Fibroblast of skin of back (primary cell): Measurements from ENCODE around the gene ALOXE3.
"Not testable (repeated sequence)": the region's sequence is repeated elsewhere in the genome, so short reads cannot be mapped to it uniquely, and the experiment has no call there.

Experiments
- DNase-seq: peaks from one replicate; pipeline ENCODE4 v3.0.0-alpha.2; 2013

The ALOXE3 gene

GRCh38 chr17:8068736-8069586, 49.4 kb downstream of the ALOXE3 start:
- DNase-seq, result no peak

GRCh38 chr17:8067806-8068205, 50.5 kb downstream of the ALOXE3 start:
- no peak for DNase-seq

DNA sequence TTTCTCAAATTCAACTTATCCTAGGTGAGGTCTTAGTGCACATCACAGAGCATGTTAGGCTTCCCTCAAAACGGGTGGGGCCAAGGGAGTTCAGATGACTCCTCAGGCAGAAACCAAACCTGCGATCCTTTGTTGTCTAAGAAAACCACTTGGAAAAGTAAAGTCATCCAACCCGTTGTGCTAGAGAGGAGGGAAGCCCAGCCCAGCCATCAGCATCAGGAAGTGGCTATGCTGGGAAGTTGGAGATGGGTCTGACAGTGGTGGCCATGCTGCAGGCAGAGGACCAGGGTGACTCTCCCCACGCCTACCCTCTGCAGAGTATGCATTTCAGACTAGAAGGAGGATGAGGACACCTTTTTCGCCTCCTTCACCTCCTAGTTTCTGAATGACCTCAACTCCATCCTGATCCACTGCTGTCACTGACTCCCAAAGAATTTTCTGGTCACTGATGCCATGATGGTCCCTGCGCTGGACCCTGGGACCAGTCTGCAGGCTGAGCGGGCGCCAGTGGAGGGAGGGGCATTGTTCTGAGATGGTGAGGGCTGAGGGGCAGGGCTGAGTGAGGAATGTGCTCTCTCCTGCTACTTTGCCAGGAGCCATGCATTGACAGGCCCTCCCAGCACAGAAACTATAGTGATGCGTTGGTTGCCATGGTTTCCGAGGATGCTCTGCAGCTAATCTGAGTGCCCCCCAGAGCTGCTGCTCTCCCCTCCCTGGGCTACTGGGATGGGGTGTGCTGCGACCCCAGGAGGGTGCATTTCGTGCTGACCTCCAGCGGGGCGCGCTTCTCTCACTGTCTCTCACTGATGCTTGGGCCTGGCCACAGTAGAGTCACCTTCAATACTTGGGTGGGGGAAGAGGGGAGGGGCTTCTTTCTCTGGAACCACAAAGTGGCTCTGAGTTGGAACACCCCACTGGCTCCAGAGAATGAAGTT, 51.2 kb downstream of the ALOXE3 start:
- DNase-seq, result no peak

GRCh38 chr17:8064561-8065019, 53.7 kb downstream of the ALOXE3 start:
- no peak for DNase-seq

DNA sequence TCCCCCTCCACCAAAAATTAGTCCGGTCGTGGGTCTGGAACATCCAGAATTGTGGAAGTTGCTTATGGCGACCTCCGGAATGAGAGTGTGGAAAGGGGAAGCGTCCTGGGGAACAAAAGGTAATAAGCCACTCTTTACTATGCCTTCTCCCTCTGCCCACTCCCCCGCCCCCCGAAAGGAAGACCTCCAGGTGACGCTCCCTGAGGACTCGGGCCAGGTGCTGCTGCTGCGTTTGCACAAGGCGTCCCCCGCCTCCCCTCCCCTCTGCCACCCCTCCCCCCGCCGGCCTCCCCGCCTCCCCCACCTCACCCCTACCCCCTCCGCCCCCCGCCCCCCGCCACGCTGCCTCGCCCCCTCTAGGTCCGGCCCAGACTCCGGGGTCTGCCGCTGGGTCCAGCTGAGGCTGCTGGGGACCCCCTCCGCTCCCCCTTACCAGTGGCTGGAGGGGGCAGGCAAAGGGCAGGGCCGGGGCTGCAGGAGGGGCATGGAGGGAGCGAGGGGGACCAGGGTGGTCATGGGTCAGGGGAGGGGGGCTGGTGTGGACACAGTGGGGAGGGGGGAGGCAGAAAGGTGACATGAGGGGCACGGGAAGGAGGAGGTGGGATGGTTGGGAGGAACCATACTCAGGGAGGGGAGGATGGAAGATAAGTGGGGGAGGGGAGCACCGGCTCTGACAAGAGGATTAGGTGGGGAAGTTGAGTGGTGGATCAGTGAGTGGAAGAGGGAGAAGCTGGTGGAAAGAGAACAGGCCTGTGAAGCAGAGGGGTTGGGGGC, 54.4 kb downstream of the ALOXE3 start:
- DNase-seq, result no peak

DNA sequence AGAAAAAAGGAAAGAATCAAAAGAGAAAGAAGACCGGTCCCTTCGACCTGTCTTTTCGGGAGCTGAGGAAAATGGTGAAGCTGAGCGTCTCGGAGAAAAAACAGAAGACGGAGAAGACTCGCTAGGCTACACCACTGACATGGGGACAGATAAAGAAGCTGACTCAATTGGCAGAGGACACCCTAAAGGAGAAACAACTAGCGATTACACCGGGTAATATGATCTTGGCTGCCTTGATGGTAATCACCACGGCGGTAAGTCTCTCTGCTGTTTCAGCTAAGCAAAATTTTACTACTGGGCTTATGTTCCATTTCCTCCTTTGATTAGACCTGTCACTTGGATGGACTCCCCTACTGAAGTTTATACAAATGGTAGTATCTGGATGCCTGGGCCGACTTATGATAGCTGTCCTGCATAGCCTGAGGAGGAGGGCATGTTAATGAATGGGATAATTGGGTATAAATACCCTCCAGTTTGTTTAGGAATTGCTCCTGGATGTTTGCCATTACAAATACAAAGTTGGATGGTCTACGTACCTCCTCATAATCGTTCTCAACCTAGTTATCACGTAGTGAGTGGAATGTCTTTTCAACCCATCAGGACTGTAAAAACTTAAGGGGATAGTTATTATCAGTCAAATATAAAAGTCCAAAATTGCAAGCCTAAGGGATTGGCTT, 55.4 kb downstream of the ALOXE3 start:
- DNase-seq, result no peak

DNA sequence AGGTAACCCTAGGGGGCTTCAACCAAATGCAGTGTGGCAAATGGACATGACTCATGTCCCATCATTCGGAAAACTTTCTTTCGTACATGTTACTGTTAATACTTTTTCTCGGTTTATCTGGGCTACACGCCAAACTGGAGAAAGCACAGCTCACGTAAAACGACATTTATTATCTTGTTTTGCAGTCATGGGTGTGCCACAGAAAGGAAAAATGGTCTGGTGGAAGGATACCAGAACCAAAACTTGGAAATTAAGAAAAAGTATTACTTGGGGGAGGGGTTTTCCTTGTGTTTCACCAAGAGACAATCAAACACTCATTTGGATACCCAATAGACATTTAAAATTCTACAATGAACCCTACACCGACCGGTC, 55.9 kb downstream of the ALOXE3 start:
- no peak for DNase-seq

- DNase-seq, result not testable (repeated sequence)
Observed at GRCh38 chr17:8061851-8062250, 56.5 kb downstream of the ALOXE3 start.

DNA sequence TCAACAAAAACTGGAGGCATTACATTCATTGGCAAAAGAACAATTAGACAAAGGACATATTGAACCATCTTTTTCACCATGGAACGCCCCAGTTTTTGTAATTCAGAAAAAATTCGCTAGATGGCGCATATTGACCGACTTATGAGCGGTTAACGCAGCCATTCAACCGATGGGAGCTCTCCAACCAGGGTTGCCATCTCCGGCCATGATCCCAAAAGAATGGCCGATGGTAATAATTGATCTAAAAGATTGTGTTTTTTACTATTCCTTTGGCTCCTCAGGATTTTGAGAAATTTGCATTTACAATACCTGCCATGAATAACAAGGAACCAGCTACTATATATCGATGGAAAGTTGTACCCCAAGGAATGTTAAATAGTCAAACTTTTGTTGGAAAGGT, 58.0 kb downstream of the ALOXE3 start:
- peak; percentile 67 for DNase-seq

GRCh38 chr17:8059131-8059530, 59.2 kb downstream of the ALOXE3 start:
- DNase-seq, result no peak

DNA sequence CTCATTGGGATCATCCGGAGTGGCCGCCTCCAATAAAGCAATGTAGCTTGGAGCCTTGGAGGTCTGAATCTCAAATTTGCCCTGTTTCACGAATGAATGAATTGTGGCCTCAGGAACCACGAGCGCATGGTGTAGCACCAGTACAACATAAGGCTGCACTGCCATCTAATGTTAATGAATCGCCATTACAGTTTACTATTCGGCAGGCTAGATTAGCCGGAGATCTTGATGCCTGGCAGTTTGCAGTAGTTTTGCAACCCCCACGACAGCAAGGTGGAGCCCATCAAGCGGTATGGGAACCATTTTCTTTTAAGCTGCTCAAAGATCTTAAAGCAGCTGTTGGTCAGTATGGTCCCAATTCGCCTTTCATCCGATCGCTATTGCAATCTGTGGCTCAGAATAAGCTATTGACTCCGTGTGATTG, 60.6 kb downstream of the ALOXE3 start:
- peak; percentile 72 for DNase-seq

GRCh38 chr17:8056976-8057625, 61.2 kb downstream of the ALOXE3 start:
- DNase-seq, result no peak

DNA sequence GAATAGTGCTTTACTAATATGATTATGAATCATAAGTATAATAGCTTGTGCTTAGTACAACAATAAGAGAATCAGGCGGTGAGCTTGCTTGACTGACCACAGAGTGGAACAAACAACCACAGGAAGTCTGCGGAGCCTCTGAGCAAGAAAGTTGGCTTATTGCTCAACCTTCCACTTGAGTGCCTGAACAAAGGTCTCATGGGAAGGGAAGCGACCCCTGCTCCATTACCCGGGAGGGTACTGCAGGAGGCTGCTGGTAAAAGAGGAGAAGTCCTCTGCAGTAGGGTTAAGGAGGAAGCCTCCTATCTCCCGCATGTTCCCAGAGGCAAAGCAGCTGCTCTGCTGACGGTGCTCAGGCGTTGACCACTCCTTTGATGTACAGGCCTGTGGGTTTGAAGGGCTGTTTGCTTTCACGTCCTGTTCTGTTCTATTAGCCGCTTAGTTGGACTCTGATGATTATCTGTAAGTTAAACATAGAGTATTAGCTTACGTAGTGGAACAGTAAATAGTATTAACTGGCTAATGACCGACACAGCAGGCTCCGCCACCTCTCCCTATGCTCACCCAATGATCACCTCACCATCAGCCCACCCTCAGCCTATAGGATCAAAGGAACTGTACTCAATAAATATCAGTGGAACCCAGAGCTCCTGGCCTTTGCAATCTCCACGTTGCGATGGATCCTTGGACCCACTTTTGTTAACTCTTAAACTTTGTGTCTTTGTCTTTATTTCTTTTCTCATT, 61.9 kb downstream of the ALOXE3 start:
- peak; percentile 61 for DNase-seq

GRCh38 chr17:8055851-8056231, 62.5 kb downstream of the ALOXE3 start:
- no peak for DNase-seq

DNA sequence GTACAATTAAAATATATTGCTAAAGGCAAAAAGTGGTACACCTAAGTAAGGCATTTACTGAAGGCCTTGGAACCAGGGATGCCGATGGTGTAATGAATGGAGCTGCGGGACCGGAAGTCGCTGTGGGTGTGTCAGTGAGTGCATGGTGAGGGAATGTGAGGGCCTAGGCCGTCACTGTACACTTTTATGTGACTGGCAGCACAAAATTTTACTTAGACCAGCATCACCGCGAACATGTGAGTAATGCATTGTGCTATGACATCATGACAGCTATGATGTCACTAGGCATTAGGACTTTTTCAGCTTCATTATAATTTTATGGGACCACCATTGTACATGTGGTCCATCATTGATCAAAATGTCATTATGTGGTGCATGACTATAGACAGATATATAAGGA, 64.7 kb downstream of the ALOXE3 start:
- no peak for DNase-seq

DNA sequence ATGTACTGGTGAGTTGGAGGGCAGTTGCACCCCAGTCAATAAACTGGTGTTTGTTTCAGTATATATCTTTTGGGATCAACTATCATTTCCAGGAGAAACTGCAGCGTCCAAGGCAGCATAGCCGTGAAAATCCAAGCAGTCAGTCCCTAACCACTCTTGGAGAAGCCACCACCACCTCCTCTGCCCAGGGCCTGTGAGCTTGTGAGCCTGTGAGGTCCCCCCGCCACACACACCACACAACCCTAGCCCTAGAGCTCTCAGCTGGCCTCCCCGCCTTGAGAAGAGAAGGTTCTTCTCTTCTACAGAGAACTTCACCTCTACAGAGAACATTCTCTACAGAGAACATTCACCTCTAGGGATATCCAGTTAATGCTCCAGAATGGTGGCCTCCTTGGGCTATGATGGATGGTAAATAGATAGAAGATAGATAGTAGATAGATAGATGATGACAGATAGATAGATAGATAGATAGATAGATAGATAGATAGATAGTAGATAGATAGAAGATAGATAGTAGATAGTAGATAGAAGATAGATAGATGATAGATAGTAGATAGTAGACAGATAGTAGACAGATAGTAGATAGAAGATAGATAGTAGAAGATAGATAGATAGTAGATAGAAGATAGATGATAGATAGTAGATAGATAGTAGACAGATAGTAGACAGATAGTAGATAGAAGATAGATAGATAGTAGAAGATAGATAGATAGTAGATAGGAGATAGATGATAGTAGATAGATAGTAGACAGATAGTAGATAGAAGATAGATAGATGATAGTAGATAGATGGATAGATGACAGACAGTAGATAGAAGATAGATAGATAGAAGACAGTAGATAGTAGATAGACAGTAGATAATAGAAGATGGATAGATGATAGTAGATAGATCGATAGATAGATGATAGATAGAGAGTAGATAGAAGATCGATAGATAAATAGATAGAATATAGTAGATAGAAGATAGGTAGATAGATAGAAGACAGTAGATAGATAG, 65.8 kb downstream of the ALOXE3 start:
- no peak for DNase-seq

GRCh38 chr17:8051831-8052230, 66.5 kb downstream of the ALOXE3 start:
- no peak for DNase-seq

DNA sequence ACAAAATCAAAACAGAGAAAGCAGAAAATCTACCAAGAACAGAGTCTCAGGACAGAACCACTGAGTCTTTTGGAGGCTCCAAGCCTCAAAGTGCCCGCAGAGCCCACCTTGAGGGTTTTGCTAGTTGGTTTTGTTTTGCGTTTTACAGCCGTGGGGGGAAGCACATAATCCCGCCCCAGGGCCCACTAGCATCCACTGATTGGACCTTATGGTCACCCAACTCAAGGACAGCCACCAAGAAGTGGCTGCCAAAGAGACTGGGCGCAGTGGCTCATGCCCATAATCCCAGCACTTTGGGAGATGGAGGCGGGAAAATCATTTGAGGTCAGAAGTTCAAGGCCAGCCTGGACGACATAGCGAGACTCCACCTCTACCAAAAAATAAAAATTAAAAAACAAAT, 69.6 kb downstream of the ALOXE3 start:
- no peak for DNase-seq

- no peak for DNase-seq
Observed at GRCh38 chr17:8048236-8048635, 70.1 kb downstream of the ALOXE3 start.

DNA sequence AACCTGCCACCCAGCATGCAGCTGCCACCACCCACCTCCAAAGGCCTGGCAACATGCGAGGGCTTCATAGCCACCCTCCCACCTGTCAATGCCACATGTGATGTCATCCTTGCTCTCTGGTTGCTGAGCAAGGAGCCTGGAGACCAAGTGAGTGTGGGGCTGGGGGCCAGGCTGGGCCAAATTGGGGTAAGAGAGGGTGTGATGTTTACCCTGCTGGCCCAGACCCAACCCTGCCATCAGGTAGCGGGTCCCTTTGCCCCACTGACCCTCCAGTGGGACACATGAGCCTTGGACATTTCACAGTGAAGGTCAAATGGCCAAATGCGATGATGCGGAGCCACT, 70.6 kb downstream of the ALOXE3 start:
- no peak for DNase-seq
